ENCODE measurements around the gene MAD2L2.

DNA sequence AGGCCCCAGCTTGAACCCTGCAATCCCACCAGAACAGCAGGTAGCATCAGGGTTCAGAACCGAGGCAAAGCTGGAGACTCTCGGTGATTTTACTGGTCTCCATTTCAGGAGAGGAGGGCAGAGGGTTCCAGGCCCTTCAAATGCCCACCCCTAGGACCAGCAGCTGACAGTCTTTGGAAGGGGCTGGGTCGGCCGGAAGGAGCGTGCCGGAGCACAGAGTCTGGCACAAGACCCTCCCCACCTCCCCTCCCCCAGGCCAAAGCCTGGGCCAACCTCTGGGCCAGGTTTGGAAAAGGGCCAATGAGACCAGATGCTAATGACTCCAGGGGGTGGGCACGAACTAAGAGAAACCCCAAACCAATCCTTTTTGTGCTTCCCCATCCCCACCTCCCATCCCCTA is 33.6 kb downstream of the MAD2L2 start:
- TF ChIP-seq, protein P1, sequence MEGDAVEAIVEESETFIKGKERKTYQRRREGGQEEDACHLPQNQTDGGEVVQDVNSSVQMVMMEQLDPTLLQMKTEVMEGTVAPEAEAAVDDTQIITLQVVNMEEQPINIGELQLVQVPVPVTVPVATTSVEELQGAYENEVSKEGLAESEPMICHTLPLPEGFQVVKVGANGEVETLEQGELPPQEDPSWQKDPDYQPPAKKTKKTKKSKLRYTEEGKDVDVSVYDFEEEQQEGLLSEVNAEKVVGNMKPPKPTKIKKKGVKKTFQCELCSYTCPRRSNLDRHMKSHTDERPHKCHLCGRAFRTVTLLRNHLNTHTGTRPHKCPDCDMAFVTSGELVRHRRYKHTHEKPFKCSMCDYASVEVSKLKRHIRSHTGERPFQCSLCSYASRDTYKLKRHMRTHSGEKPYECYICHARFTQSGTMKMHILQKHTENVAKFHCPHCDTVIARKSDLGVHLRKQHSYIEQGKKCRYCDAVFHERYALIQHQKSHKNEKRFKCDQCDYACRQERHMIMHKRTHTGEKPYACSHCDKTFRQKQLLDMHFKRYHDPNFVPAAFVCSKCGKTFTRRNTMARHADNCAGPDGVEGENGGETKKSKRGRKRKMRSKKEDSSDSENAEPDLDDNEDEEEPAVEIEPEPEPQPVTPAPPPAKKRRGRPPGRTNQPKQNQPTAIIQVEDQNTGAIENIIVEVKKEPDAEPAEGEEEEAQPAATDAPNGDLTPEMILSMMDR (IDR thresholded peaks at IDR 0.05), result no peak
- TF ChIP-seq POLR2A (IDR thresholded peaks at IDR 0.05), result no peak
